ENCODE data around the gene FBXO4. TPM values are rescaled to one million over a fixed set of nuclear protein-coding genes. Genes with fewer than 3 reads are reported as not detected.

Gene FBXO4
- total RNA-seq: 10 to 100 TPM; 13.0 to 15.3 TPM

GRCh38 chr5:41924872-41925554, at the start of gene FBXO4:
TSS of gene FBXO4 (plus strand) at chr5:41925281. CDS start at chr5:41925310, 29 bp downstream.
- Mint-ChIP-seq H3K27ac (peak within 1 kb of the TSS; percentile 93), H3K9me3 (no peaks in the 10 kb centered on the region), H3K36me3 (peaks cover 9% of the 10 kb centered on the region), H3K4me1 (peaks cover 12% of the 10 kb centered on the region), H3K27me3 (no peaks in the 10 kb centered on the region), H3K4me3 (peak within 1 kb of the TSS; percentile 90)
- POLR2A ChIA-PET: interaction anchor here (1.0 to 3.0 kb wide), 5 partner anchors 20 to 56 kb away, joined by 3 to 47 read pairs (median 7); partner anchors contain the start of genes OXCT1 and RIMOC1
- DNase-seq (peak; percentile 91), ATAC-seq (ENCODE audit: low read depth) (peak; percentile 98)

- peaks cover 9% of the 10 kb centered on the region for H3K4me1 Mint-ChIP-seq
- no peak for ATAC-seq (ENCODE audit: low read depth)
- H3K9me3 Mint-ChIP-seq: peaks cover 3% of the 10 kb centered on the region
- POLR2A ChIA-PET: interaction anchor here (1.1 kb wide), 1 partner anchor 27 kb away, joined by 3 read pairs; the partner anchor contains the start of gene RIMOC1
- H3K36me3 Mint-ChIP-seq: peaks cover 5% of the 10 kb centered on the region
- no peaks in the 10 kb centered on the region for H3K27me3 Mint-ChIP-seq
- H3K27ac Mint-ChIP-seq: no peak overlapping the region
- H3K4me3 Mint-ChIP-seq: no peak overlapping the region
- DNase-seq: no peak
Observed at GRCh38 chr5:41876678-41877077, 48.4 kb upstream of the FBXO4 start.

- no peak for ATAC-seq (ENCODE audit: low read depth)
- Mint-ChIP-seq H3K36me3 (peaks cover 5% of the 10 kb centered on the region), H3K4me1 (peaks cover 7% of the 10 kb centered on the region), H3K27ac (no peak overlapping the region), H3K27me3 (no peaks in the 10 kb centered on the region), H3K4me3 (no peak overlapping the region), H3K9me3 (peaks cover 3% of the 10 kb centered on the region)
- no peak for DNase-seq
- POLR2A ChIA-PET: interaction anchor here (1.1 kb wide), 1 partner anchor 26 kb away, joined by 3 read pairs; the partner anchor contains the start of gene RIMOC1
Observed at GRCh38 chr5:41877408-41877807, 47.7 kb upstream of the FBXO4 start.

GRCh38 chr5:41878173-41878572, 46.9 kb upstream of the FBXO4 start:
- ATAC-seq (ENCODE audit: low read depth): no peak
- Mint-ChIP-seq H3K4me3 (no peak overlapping the region), H3K4me1 (peaks cover 10% of the 10 kb centered on the region)

GRCh38 chr5:41878643-41879478, 46.2 kb upstream of the FBXO4 start:
- H3K36me3 Mint-ChIP-seq: peaks cover 8% of the 10 kb centered on the region
- ATAC-seq (ENCODE audit: low read depth) (no peak), DNase-seq (no peak)
- POLR2A ChIA-PET: no interaction called here
- no peaks in the 10 kb centered on the region for H3K27me3 Mint-ChIP-seq
- no peak overlapping the region for H3K4me3 Mint-ChIP-seq
- peaks cover 3% of the 10 kb centered on the region for H3K9me3 Mint-ChIP-seq
- H3K4me1 Mint-ChIP-seq: peaks cover 13% of the 10 kb centered on the region
- no peak overlapping the region for H3K27ac Mint-ChIP-seq

More at GRCh38 chr5:41878173-41878572, 46.9 kb upstream of the FBXO4 start:
- Mint-ChIP-seq H3K9me3 (peaks cover 3% of the 10 kb centered on the region), H3K27ac (no peak overlapping the region), H3K36me3 (peaks cover 5% of the 10 kb centered on the region), H3K27me3 (no peaks in the 10 kb centered on the region)
- POLR2A ChIA-PET: no interaction called here
- DNase-seq: no peak

GRCh38 chr5:41882765-41883164, 42.3 kb upstream of the FBXO4 start:
- Mint-ChIP-seq H3K9me3 (peaks cover 3% of the 10 kb centered on the region), H3K27ac (no peak overlapping the region), H3K4me1 (peaks cover 7% of the 10 kb centered on the region), H3K27me3 (peaks cover 5% of the 10 kb centered on the region), H3K36me3 (peaks cover 6% of the 10 kb centered on the region), H3K4me3 (no peak overlapping the region)
- DNase-seq: no peak
- POLR2A ChIA-PET: interaction anchor here (1.1 kb wide), 1 partner anchor 12 kb away, joined by 3 read pairs; no protein-coding TSS in a partner anchor
- ATAC-seq (ENCODE audit: low read depth): no peak

- peaks cover 8% of the 10 kb centered on the region for H3K27me3 Mint-ChIP-seq
- H3K27ac Mint-ChIP-seq: no peak overlapping the region
- POLR2A ChIA-PET: interaction anchor here (1.1 kb wide), 1 partner anchor 13 kb away, joined by 3 read pairs; no protein-coding TSS in a partner anchor
- DNase-seq (no peak), ATAC-seq (ENCODE audit: low read depth) (no peak)
- H3K4me3 Mint-ChIP-seq: no peak overlapping the region
- peaks cover 3% of the 10 kb centered on the region for H3K9me3 Mint-ChIP-seq
- H3K4me1 Mint-ChIP-seq: peaks cover 7% of the 10 kb centered on the region
- peaks cover 5% of the 10 kb centered on the region for H3K36me3 Mint-ChIP-seq
Observed at GRCh38 chr5:41883243-41883642, 41.8 kb upstream of the FBXO4 start.

- DNase-seq (no peak), ATAC-seq (ENCODE audit: low read depth) (no peak)
- POLR2A ChIA-PET: interaction anchor here (2.0 kb wide), 1 partner anchor 20 kb away, joined by 7 read pairs; the partner anchor contains the start of gene RIMOC1
- Mint-ChIP-seq H3K36me3 (peaks cover 7% of the 10 kb centered on the region), H3K27ac (no peak overlapping the region), H3K4me3 (no peak overlapping the region), H3K9me3 (peaks cover 3% of the 10 kb centered on the region), H3K27me3 (peaks cover 8% of the 10 kb centered on the region), H3K4me1 (peaks cover 7% of the 10 kb centered on the region)
Observed at GRCh38 chr5:41883936-41884335, 41.1 kb upstream of the FBXO4 start.

- Mint-ChIP-seq H3K4me3 (peak overlapping the region; percentile 59), H3K9me3 (peaks cover under 1% of the 10 kb centered on the region), H3K36me3 (peaks cover 7% of the 10 kb centered on the region), H3K4me1 (peaks cover 7% of the 10 kb centered on the region), H3K27me3 (peaks cover 8% of the 10 kb centered on the region), H3K27ac (no peak overlapping the region)
- POLR2A ChIA-PET: interaction anchor here (2.0 kb wide), 1 partner anchor 19 kb away, joined by 7 read pairs; the partner anchor contains the start of gene RIMOC1
- no peak for DNase-seq
- ATAC-seq (ENCODE audit: low read depth): peak; percentile 56
Observed at GRCh38 chr5:41885286-41885685, 39.8 kb upstream of the FBXO4 start.

- H3K9me3 Mint-ChIP-seq: peaks cover 2% of the 10 kb centered on the region
- H3K36me3 Mint-ChIP-seq: peaks cover 11% of the 10 kb centered on the region
- H3K27ac Mint-ChIP-seq: peak overlapping the region; percentile 35
- DNase-seq (no peak), ATAC-seq (ENCODE audit: low read depth) (peak; percentile 81)
- H3K4me1 Mint-ChIP-seq: peaks cover 17% of the 10 kb centered on the region
- POLR2A ChIA-PET: interaction anchor here (0.6 to 1.0 kb wide), 2 partner anchors 13 to 34 kb away, joined by 3 to 4 read pairs; partner anchors contain the start of genes FBXO4 and RIMOC1
- H3K27me3 Mint-ChIP-seq: peaks cover 17% of the 10 kb centered on the region
- H3K4me3 Mint-ChIP-seq: peak overlapping the region; percentile 20
Observed at GRCh38 chr5:41891066-41891707, 33.9 kb upstream of the FBXO4 start.

- Mint-ChIP-seq H3K36me3 (peaks cover 12% of the 10 kb centered on the region), H3K4me1 (peaks cover 17% of the 10 kb centered on the region), H3K9me3 (peaks cover 2% of the 10 kb centered on the region), H3K27ac (no peak overlapping the region), H3K27me3 (peaks cover 24% of the 10 kb centered on the region), H3K4me3 (peak overlapping the region; percentile 12)
- POLR2A ChIA-PET: no interaction called here
- ATAC-seq (ENCODE audit: low read depth) (no peak), DNase-seq (no peak)
Observed at GRCh38 chr5:41892031-41892430, 33.0 kb upstream of the FBXO4 start.

GRCh38 chr5:41893074-41893851, 31.8 kb upstream of the FBXO4 start:
- Mint-ChIP-seq H3K36me3 (peaks cover 9% of the 10 kb centered on the region), H3K27ac (peak overlapping the region; percentile 44), H3K4me3 (peak overlapping the region; percentile 59), H3K9me3 (peaks cover 2% of the 10 kb centered on the region), H3K27me3 (peaks cover 22% of the 10 kb centered on the region), H3K4me1 (peaks cover 17% of the 10 kb centered on the region)
- no peak for DNase-seq
- POLR2A ChIA-PET: interaction anchor here (0.7 to 1.2 kb wide), 2 partner anchors 11 to 23 kb away, joined by 7 to 12 read pairs; partner anchors contain the start of genes OXCT1 and RIMOC1
- ATAC-seq (ENCODE audit: low read depth): no peak

Data from activated naive CD8-positive, alpha-beta T cell treated with anti-CD3 and anti-CD28 coated beads, Interleukin-2, amount 10 ng/mL, durations not matched to agents 7 days and 5 days (primary cell).